AG20443 (cell line): ENCODE data around the gene LRPAP1.
A peak's percentile ranks its signal among the peaks of the same experiment; 100 is the strongest.

ENCODE experiments used
- DNase-seq: peaks from one replicate; pipeline ENCODE4 v3.0.0; 2012; ENCODE audit warnings: low spot score, mixed read lengths

The LRPAP1 gene

DNA sequence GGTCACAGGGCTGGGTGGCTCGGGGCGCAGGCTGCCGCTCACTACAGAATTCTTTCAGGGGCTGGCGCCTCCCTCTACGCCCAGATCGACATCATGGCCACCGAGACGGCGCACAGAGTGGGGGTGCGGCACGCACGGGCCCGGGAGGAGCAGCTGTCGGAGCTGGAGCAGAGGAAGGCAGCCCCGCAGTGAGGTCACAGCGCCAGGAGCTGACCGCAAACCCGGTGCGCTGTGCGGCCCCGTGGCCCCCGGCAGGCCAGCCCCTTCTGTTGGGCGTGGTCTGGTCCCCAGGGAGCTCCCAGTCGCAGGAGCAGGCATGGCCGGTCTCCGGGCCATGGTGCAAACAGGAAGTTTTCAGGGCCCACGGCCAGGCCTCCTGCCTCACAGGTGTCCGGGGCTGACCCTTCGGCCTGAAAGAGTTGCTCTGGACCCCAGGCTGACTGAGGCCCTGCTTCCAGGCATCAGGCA lies 31.6 kb downstream of the LRPAP1 start:
- DNase-seq: no peak

DNA sequence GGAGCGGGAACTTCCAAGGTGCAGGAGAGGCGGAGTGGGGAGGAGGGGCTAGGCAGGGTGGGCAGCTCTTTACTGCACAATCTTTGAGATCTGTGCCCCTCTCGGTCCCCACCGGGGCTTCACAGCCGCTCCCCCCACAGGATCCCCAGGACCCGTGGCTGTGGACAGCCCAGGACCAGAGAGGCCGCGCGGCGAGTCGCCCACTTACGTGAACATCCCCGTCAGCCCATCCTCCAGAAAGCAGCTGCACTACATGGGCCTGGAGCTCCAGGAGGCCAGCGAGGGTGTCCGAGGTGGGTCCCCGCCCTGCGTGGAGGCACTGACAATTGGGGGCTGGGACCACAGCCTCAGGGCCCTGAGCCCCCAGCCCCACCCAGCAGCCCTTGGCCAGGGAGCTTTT lies 32.1 kb downstream of the LRPAP1 start:
- no peak for DNase-seq

DNA sequence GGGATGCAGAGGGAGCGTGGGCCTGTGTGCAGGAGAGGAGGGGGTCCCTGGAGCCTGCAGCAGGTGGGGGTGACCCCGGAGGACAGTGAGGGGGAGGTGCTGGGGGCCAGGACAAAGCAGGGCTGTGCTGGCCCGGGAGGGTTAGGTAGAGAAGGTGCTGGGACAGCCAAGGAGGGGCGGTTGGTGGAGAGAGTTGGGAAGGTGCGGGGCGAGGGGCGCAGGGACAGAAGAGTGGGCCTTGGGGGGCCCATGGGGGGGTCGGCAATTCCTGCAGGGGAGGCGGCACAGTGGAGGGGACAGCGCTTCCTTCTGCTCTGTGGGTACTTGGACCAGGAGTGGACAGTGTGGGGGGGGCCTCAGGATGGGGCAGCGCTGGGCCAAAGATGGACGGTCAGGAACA lies 32.5 kb downstream of the LRPAP1 start:
- DNase-seq: no peak

DNA sequence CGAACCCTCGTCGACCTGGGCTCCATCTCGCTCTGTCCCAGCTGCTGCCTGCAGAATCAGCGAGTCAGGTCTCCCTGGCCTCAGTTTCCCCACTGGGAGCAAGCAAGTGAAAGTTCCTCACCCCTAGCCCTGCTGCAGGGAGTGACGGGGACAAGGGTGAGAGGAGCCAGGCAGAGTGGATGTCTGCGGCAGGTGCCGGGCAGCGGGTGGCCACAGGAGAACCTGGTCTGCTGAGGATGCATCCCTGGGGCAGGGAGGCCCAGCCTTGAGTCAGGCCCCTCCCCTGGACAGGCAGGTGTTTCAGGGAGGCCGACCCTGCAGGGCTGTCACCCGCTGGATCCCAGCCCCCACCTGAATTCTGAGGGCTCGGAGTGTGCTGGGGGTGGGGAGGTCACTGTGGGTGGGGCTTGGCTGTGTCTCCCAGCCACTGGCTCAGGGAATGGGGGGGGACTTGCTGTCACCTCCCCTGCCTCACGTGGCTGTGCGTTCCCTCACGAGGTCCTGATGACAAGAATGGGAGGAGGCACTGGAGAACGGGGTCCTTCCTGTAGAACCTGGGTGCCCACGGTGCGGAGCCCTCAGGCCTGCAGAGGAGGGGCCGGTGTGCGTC lies 33.2 kb downstream of the LRPAP1 start:
- DNase-seq: no peak

DNA sequence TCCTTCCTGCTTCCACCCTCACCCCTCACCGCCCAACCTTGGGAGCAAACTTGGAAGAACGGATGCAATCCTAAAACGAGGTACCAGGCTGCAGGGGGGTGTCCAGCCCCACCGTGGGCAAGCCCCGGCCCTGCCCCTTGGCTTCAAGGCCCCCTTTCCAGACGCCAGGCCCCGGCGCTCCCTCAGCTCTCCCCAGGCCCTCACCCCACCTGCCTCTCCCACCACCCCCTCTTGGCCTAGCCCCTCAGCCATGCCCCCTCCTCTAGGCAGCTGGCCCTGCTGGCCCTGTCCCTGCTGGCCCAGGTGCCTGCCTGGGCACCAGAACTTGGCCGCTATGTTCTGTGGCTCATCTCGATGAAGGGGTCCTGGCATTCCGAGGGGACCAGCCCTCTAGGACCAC lies 33.8 kb downstream of the LRPAP1 start:
- DNase-seq: no peak

DNA sequence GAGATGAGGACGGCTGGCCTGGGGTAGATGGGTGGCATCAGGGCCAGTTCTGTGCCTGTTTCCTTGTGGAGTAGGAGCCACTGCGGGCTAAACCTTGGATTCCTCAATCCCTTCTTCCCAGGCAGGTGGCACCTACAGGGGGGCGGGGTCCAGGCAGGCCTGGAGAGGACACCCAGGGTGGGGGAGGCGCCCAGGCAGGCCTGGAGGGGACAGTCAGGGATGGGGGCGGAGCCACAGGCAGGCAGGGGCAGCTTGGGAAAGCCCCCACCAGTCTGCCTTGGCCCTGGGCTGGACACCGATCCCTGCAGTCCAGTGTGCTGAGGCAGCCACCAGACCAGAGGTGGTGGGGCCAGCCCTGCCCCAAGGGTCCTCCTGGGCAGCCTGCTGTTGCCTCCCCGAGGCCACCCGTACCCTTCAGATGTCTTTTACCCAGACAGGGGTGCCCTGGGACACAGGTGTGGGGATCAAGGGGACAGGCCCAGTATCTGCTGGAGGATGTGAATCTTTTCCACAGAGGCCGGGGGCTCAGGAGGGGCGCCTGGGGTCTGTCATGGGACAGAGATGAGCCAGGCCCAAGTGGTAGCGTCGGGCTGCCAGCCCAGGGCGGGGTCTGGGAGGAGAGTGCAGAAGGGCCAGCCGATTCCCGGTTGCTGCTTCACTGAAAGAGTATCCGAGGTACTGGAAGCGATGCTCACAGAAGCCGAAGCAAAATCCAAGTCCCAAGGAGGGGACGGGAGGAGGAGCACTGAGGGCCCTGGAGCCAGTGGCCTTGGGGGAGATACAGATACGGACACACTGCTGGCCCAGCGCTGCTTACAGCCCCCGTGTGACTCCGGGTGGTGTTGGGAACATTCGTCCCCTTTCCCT lies 34.5 kb downstream of the LRPAP1 start:
- DNase-seq: no peak

DNA sequence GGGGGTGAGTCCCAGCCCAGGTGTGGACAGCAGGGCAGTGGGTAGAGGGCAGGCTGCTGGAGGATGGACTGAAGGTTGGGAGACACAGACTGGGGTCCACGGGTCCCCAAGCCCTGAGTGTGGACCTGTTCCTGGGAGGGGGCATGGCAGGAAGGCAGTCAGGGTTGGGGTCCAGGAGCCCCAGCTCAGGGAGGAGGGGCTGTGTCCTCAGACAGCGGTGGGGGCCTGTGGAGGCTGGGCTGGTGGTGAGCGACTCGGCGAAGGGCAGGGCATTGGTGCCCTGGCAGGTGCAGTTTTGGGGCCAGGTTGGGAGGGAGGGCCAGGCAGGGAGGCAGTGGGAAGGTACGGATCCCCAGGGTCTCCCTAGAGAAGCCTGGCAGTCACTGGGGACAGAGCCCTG lies 35.1 kb downstream of the LRPAP1 start:
- no peak for DNase-seq

DNA sequence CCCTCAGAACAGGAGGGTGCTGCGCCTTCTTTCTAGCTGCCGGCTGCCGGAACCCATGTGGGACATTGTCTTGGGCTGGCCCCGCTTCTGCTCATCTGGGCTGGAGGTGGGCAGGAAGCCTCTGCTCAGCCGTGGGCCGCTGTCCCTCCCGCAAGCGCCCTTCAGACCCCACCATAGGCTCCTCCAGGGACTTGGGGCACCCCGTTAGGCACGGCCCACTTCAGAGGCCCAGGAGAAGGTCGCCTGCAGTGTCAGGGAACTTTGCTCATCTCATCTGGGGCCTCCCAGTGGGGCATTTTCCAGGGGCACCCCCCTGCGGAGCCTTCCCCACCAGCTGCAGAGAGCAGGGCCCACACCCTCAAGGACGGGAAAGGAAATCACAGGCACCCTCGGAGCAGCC lies 36.2 kb downstream of the LRPAP1 start:
- DNase-seq: no peak

DNA sequence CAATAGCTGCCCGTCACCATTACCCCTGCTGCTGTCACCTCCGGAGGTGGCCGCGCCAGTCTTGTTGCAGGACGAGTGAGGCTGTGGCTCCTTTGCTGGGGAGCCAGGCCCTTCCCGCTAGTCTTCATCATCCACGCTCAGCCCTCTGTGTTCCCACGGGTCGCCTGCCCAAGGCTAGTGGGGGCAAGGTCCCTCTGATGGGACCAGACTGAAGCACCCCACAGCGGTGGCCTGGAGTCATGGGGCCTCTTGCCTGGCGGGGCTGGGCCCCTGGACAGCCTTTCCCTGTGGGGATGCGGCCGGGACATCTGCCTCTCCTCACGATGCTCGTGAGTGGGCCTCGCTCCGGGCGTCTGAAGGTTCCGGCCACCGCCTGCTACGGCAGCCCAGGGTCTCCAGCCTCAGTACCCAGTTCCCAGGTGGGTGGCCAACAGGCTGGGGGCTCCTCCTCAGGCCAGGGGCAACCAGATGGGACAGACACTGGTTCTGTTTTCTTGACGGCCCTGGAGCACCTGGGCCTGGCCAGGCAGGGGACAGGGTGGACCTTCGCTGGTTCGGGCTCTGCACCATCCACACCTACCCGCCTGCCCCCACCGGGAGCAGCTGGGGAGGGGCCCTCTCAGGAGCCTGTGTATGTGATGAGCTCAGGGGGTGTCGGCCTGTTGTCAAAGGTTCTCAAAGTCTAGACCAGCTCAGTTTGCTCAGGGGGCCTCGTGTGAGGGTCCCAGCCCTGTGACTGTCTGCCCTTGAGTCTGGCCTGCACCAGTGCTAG lies 36.8 kb downstream of the LRPAP1 start:
- no peak for DNase-seq

DNA sequence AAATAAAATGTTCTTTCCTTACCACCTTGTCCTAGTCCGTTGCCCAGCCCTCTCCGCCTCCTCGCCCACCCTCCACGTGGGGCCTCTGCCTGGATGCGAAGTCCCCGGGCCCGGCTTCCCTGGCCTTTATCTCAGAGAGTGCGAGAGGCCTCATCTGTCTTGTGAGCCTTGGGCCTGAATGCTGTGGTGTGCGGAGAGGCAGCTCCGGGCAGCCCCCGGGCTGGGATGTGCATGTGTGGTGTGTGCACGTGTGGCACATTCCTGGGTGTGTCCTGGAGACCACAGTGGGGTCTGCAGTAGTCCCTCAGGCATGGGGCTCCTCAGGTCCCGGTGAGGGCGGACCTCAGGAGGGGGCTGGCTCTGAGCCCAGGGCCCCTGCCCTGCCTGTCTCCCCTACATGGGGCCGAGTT lies 37.8 kb downstream of the LRPAP1 start:
- DNase-seq: no peak

DNA sequence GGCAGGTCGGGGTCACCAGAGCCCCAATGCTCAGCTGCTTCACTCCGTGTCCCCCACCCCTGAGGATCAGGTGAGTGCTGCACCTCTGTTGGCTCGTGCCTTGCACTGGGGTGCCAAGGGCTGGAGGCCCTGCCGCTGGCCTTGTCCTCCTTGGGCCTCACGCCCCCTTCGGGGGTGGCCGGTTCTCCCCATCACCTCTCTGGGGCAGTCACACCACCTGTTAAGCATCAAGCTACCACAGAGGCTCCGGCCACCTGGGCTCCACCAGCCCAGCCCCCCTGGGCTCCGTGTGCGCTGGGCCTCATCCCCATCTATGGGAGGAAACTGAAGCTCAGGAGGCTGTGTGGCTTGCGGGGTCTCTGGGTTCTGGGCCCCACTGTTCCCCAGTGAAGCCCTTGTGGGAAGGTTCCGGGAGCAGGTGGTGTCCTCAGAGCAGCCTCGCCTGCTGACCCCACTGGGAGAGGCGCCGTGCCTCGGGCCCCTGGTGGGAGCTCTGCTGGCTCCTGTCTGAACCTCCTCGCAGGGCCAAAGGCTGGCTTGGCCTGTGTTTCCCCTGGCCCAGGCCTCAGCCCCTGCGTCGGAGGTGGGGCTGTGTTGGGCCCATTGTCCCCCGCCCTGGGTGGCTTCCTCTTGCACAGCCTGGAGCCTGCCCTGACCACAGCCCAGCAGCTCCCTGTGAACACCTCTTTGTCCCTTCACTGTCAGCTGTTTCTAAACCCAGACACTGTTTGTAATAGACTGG lies 38.3 kb downstream of the LRPAP1 start:
- no peak for DNase-seq

DNA sequence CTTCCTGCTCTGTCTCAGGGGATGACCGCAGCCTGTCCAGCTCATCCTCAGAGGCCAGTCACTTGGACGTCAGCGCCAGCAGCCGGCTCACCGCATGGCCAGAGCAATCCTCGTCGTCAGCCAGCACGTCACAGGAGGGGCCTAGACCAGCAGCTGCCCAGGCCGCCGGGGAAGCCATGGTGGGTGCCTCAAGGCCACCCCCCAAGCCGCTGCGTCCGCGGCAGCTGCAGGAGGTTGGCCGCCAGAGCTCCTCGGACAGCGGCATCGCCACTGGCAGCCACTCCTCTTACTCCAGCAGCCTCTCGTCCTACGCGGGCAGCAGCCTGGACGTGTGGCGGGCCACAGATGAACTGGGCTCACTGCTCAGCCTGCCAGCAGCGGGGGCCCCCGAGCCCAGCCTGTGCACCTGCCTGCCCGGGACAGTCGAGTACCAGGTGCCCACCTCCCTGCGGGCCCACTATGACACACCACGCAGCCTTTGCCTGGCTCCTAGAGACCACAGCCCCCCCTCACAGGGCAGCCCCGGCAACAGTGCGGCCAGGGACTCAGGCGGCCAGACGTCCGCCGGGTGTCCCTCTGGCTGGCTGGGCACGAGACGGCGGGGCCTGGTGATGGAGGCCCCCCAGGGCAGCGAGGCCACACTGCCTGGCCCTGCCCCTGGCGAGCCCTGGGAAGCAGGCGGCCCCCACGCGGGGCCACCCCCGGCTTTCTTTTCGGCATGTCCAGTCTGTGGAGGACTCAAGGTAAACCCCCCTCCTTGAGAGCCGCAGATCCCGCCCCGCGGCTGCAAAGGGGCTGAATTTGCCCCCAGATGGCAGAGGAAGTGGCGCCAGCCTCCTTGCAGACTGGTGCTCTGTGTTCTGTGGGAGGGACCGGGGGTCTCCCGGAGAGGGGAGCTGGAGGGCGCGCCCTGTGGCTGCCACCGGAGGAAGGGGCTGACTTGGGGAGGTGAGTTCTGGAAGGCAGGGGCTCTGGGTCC lies 39.2 kb downstream of the LRPAP1 start:
- no peak for DNase-seq

DNA sequence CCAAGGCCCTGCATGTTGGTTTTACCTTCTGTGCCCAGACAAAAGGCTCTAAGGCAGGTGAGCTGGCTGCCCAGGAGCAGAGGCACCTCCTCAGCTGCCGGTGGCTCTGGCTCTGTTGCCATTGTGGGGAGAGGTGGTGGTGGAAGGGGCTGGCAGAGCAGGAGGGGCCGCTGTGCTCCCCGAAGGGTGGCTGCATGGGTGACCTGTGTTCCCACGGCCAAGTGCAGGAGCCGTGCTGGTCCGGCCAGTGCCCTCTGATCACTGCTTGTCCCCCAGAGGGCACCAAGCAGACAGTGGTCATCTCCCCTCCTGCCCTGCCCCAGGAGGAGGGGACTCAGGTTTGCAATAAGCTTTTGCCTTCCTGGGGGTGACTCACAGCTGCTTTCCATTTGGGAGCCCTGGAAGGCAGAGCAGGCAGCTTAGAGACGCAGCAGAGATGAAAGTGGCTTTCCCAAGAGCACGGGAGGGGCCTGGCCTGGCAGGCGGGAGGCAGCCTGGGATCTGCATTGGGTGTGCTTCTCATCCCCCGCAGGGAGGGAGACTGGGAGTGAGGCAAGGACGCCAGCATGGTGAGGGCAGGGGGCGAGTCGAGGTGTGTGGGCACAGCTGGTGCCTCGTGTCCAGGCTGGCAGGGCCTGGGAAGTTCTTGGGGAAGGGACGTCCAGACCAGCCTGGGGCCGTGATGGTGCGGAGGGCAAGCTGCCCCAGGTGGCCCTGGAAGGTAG lies 40.4 kb downstream of the LRPAP1 start:
- peak; percentile 79 for DNase-seq

DNA sequence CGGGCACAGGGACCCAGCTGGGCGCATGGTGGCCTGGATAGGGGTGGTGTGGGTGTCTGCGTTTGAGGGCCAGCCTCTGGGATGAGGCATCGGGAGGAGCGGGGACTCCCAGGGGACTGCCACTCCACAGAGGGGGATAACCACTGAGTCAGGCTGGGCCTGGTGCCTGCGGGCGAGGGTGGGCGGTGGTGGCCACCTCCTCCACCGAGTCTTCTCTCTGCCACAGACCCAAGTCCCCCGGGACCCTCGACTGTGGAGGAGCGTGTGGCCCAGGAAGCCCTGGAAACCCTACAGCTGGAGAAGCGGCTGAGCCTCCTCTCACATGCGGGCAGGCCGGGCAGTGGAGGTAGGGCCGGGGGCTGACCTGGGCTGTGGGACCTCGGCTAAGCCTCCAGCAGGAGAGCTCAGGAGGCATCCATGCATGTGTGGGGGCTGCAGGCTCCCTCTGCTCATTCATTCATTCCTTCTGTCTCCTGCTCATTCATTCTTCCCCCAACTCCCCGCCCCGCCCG lies 42.7 kb downstream of the LRPAP1 start:
- no peak for DNase-seq

DNA sequence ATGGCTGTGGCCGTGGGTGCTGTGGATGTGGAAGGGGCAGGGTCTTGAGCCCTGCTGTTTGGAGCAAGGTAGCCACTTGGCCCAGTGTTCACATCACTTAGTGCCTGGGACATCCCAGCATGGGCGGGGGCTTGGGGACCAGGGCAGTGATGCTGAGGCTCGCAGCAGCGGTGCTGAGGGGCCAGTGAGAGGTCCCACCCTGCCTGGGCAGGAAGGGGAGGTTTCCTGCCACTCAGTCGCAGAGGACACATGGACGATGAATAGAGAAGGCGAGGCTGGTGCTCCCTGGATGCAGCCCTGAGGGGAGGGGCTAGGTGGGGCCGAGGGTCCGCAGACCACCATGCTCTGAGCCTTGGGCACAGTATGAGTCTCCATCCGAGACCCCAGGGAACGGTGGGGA lies 43.4 kb downstream of the LRPAP1 start:
- DNase-seq: no peak

DNA sequence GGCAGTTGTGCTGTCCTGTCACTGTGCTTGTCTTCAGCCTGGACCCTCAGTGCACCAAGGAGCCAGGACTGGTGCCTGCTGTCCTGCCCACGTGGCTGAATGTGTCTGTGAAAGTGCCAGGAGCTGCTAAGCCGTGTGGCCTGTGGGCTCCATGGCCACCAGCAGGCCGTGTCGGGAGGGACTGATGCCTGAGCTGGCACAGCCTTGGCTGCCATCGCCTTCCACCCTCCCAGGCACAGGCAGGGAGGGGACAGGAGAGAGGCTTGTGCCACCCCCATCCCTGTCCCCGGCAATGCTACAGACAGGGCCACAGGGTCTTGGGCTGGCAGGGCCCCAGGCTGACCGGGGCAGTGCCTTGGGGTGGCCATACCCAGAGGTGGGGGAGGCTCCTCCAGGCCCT lies 44.4 kb downstream of the LRPAP1 start:
- no peak for DNase-seq

DNA sequence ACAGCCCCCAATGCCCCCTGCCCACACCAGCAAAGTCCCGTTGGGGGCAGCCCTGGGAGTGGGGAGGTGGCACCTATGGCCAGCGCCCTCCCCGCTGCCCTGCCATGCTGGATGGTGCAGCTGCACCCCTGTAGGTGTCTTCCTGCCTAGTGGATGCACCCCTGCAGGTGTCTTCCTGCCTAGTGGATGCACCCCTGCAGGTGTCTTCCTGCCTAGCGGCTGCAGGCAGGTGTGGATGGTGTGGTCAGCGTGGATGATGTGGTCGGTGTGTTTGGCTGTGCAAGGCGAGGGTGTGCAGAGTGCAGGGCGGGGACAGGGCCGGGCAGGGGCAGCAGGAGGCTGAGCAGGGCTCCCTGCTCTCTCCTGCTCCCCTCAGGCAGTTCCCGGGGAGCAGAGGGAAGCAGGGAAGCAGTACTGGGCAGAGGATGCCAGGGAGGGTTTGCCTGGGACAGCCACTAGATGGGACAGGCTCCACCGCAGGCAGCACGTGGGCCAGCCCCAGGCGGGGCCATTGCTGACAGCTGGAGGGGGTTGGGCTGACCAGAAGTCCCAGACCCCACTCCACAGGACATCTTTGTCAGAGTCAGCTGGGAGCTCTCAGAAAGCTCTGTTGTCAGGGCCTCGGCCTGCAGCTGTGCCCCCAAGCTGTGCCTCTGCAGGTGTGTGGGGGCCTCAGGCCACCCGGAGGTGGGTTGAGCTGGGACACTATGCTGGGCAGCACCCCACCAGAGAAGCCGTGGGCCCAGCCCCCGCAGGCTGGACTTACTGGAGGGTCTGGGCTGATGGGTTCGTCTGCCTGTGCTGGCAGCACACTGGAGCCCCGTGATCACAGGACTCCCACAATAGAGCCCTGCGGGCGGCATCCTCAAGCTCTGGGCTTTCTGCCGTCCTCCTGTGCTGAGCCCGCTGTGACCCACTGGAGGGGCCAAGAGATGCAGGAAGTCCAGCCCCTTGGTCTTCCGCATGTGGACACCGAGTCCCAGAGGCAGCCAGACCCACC lies 45.4 kb downstream of the LRPAP1 start:
- DNase-seq: no peak

DNA sequence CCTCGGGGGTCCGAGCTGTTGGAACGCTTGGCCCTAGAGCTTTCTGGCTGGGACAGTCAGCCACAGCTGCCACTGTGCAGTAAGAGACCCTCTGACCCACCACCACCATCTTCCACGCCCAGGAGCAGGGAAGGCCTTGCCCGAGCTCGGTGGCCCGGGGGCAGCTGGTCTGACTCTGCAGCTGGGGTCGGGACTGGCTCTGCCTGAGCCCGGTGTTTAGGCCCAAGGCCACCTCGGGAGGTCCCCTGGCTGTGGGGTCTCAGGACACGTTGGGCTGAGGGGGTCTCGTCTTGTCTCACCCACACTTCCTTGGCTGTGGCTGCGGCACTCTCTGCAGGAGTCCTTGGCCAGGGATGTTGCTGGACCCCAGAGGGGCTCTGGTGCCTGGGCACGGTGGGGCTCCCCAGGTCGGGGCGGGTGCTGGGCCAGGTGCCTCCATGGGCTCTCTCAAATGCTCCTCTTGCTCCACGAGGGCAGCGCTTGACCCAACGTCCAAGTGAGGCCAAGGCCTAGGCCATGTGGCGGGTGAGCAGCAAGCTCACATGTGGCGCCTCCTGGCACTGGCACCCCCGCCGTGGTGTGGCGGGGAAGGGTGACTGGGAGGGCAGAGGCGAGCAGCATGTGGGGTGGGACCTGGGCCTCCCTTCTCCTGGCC lies 46.2 kb downstream of the LRPAP1 start:
- DNase-seq: no peak
